Colonic mucosa (tissue), 4 donors: ENCODE data around the gene INPP4A. TPM values are rescaled to one million over a fixed set of nuclear protein-coding genes. Genes with fewer than 3 reads are reported as not detected.
"Not testable (repeated sequence)": the region's sequence is repeated elsewhere in the genome, so short reads cannot be mapped to it uniquely, and the experiment has no call there.

Source experiments
- DNase-seq: peaks from one replicate; pipeline ENCODE4 v3.0.0-alpha.2; 2020
- H3K27ac ChIP-seq: fragments of 200-600 bp; one replicate; pipeline ENCODE4 v1.8.0; 2021
- H3K27me3 ChIP-seq: fragments of 200-600 bp; one replicate; pipeline ENCODE4 v1.8.0; 2021
- H3K36me3 ChIP-seq: fragments of 200-600 bp; one replicate; pipeline ENCODE4 v1.8.0; 2021
- H3K4me1 ChIP-seq: fragments of 200-600 bp; one replicate; pipeline ENCODE4 v1.8.0; 2021; ENCODE audit warnings: mild to moderate bottlenecking
- H3K4me3 ChIP-seq: fragments of 200-600 bp; one replicate; pipeline ENCODE4 v1.8.0; 2021
- H3K9ac ChIP-seq, 2 donors: one replicate each; pipeline ENCODE4 v1.7.0; 2013; ENCODE audit warnings: control low read depth in 2 of 2, low read depth in 2 of 2, low read length in 2 of 2
- H3K9me3 ChIP-seq: fragments of 200-600 bp; one replicate; pipeline ENCODE4 v1.8.0; 2021
- intact Hi-C: fragments of 100-400 bp; cut with DNase I; formaldehyde crosslinking; loops from one replicate; pipeline ENCODE4 v1.14.1; 2022
- total RNA-seq, 2 donors: library from RNA; stranded (reverse); fragmentation: NEBNext Ultra II Directional in 1 of 2; extraction: Animal tissue kit (Norgen Biotek cat#: 25700) in 1 of 2; gene quantifications; one replicate each; pipeline ENCODE4 v1.2.1, GENCODE V29; 2021
- TF ChIP-seq, protein P1 (sequence below): fragments of 200-600 bp; IDR thresholded peaks from one replicate; pipeline ENCODE4 v1.8.0; 2022; ENCODE audit warnings: antibody characterized with exemption, mild to moderate bottlenecking
- donor health status: healthy.
- donor health status: DM: no; HTN: no; CAD: no.
- donor health status: DM: no; HTN: no; CAD: no.

Gene INPP4A
- total RNA-seq, 2 donors from 2014 or later, result 11.5 to 17.9 TPM

DNA sequence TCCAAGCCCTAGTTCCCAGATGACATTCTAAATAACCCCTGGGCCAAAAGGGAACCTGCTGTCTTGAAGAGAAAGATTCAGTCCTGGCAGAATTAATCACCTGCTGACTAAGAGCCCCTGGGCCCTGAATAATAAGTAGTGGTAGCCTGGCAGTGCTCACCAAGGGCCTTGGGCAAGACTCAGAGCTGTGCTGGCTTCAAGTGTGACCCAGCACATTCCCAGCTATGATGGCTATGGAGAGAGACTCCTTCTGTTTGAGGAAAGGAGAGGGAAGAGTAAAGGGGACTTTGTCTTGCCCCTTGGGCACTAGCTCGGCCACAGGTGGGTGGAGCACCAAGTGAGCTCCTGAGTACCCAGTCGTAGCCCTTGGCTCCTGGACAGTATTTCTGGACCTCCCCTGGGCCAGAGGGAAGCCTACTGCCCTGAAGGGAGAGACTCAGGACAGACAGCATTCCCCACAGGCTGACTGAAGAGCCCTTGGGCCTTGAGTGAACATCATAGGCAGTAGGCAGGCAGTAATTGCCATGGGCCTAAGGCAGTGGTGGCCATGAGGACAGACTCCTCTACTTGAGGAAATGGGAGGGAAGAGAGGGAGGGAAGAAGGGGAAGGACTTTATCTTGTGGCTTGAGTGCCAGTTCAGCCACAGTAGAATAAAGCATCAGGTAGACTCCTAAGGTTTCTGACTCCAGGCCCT lies 40.0 kb upstream of the INPP4A start:
- Histone ChIP-seq H3K27me3 (no peaks in the 10 kb centered on the region), H3K4me3 (no peak overlapping the region), H3K4me1 (no peaks in the 10 kb centered on the region), H3K27ac (no peak overlapping the region), H3K36me3 (no peaks in the 10 kb centered on the region), H3K9me3 (no peaks in the 10 kb centered on the region), H3K9ac (no peak overlapping the region)
- intact Hi-C loops, result no loop called here
- TF ChIP-seq, protein P1, sequence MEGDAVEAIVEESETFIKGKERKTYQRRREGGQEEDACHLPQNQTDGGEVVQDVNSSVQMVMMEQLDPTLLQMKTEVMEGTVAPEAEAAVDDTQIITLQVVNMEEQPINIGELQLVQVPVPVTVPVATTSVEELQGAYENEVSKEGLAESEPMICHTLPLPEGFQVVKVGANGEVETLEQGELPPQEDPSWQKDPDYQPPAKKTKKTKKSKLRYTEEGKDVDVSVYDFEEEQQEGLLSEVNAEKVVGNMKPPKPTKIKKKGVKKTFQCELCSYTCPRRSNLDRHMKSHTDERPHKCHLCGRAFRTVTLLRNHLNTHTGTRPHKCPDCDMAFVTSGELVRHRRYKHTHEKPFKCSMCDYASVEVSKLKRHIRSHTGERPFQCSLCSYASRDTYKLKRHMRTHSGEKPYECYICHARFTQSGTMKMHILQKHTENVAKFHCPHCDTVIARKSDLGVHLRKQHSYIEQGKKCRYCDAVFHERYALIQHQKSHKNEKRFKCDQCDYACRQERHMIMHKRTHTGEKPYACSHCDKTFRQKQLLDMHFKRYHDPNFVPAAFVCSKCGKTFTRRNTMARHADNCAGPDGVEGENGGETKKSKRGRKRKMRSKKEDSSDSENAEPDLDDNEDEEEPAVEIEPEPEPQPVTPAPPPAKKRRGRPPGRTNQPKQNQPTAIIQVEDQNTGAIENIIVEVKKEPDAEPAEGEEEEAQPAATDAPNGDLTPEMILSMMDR, result no peak
- no peak for DNase-seq

GRCh38 chr2:98405301-98405700 lies 39.4 kb upstream of the INPP4A start:
- Histone ChIP-seq H3K4me1 (no peaks in the 10 kb centered on the region), H3K4me3 (no peak overlapping the region), H3K9me3 (no peaks in the 10 kb centered on the region), H3K9ac (no peak overlapping the region), H3K27ac (no peak overlapping the region), H3K27me3 (no peaks in the 10 kb centered on the region), H3K36me3 (no peaks in the 10 kb centered on the region)
- no peak for DNase-seq
- intact Hi-C loops, result no loop called here
- TF ChIP-seq, protein P1, result no peak

GRCh38 chr2:98408155-98408554 lies 36.5 kb upstream of the INPP4A start:
- Histone ChIP-seq H3K4me3 (no peak overlapping the region), H3K4me1 (no peaks in the 10 kb centered on the region), H3K36me3 (no peaks in the 10 kb centered on the region), H3K9ac (no peak overlapping the region), H3K9me3 (no peaks in the 10 kb centered on the region), H3K27me3 (no peaks in the 10 kb centered on the region), H3K27ac (no peak overlapping the region)
- DNase-seq, result no peak
- intact Hi-C loops, result no loop called here
- TF ChIP-seq, protein P1, result no peak

DNA sequence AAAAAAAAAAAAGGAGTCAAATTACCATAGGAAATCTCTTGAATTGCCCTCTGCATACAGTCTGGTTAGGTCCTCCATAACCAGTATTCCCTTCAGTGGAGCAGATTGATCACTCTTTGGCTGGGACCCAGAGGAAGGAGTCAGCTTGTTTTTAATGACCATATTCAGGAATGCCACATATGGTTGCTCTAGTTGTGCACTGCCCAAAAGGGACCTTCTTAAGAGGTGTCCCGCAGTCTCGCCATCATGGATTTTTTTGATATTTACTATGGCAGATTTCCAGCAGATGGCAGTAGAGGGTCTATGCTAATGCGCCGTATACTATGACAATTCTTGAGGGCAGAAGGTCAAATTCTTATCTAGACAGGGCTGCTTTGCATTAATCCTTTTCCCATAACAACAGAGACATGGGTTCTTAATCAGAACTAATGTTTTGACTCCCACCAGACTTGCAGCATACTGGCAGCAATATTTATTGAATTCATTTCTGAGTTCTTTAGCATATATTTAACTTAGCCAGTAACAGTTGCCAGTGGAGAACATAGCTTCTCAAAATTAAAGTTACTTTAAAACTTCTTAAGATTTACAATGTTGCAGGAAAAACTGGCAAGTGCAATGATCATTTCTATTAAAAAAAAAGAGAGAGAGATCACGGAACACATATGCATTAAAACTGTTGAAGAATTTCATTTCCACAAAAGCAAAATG lies 31.8 kb upstream of the INPP4A start:
- no peak overlapping the region for H3K4me3 ChIP-seq
- intact Hi-C loops, result loop anchor here (2.0 to 5.0 kb wide), 2 partner anchors 106 to 189 kb away; no protein-coding TSS in a partner anchor
- no peak overlapping the region for H3K9ac ChIP-seq
- peak; percentile 68 for DNase-seq
- H3K27ac ChIP-seq, result no peak overlapping the region
- H3K27me3 ChIP-seq, result no peaks in the 10 kb centered on the region
- H3K4me1 ChIP-seq, result no peaks in the 10 kb centered on the region
- H3K36me3 ChIP-seq, result no peaks in the 10 kb centered on the region
- TF ChIP-seq, protein P1, result peak; percentile 57
- H3K9me3 ChIP-seq, result no peaks in the 10 kb centered on the region

DNA sequence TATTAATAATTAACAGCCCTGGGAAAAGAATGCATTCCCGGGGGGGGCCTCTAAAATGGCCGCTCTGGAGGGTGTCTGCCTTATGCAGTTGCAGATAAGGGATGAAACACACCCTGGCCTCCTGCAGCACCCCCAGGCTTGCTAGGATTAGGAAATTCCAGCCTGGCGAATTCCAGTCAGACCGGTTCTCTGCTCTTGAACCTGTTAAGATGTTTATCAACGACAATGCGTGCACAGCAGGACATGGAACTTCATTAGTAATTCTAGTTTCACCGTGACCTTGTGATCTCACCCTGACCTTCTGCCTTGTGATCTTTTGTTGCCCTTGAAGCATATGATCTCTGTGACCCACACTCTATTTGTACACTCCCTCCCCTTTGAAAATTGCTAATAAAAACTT lies 30.4 kb upstream of the INPP4A start:
- not testable (repeated sequence) for DNase-seq, H3K9me3 ChIP-seq, H3K9ac ChIP-seq, H3K27me3 ChIP-seq, H3K27ac ChIP-seq, H3K4me3 ChIP-seq, H3K4me1 ChIP-seq, H3K36me3 ChIP-seq
- intact Hi-C loops, result loop anchor here (5.0 kb wide), 1 partner anchor 188 kb away; no protein-coding TSS in a partner anchor

DNA sequence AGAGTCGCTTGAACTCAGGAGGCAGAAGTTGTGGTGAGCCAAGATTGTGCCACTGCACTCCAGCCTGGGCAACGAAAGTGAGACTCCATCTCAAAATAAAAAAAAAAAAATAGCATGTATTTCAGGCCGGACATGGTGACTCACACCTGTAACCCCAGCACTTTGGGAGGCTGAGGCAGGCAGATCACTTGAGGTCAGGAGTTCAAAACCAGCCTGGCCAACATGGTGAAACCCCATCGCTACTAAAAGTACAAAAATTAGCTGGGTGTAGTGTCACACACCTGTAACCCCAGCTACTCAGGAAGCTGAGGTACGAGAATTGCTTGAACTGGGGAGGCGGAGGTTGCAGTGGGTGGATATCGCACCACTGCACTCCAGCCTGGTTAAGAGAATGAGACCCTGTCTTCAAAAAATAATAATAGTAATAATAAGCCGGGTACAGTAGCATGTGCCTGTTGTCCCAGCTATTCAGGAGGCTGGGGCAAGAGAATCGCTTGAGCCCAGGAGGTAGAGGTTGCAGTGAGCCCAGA lies 28.9 kb upstream of the INPP4A start:
- intact Hi-C loops, H3K9ac ChIP-seq, H3K9me3 ChIP-seq, H3K27ac ChIP-seq, H3K4me3 ChIP-seq, H3K36me3 ChIP-seq, H3K27me3 ChIP-seq, DNase-seq, H3K4me1 ChIP-seq: not testable (repeated sequence)
